ENCODE measurements around the gene USP35.

DNA sequence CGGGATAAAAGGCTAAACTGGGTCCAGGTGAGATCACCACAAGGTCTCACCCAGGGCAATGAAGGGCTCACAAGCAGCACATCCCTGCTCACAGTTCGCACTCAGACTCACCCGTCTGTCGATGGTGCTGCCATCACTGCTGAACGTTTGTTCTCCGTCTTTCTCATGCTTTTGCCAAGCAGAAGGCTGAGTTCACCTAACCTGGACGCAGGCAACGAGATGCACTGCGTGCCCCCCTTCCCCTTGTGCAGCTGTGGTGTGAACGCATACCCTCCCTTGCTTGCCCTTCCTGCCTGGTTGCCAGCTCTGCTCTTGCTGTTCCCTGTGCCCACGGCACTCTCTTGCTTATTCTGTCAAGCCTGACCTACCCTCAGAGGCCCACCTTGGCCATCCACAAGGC lies 18.3 kb upstream of the USP35 start:
- no peak for TF ChIP-seq CTCF (IDR thresholded peaks at IDR 0.05)
- TF ChIP-seq POLR2A (IDR thresholded peaks at IDR 0.05), result no peak

Data from adrenal gland (tissue), 5 donors.